ENCODE results near the gene FSTL5.

DNA sequence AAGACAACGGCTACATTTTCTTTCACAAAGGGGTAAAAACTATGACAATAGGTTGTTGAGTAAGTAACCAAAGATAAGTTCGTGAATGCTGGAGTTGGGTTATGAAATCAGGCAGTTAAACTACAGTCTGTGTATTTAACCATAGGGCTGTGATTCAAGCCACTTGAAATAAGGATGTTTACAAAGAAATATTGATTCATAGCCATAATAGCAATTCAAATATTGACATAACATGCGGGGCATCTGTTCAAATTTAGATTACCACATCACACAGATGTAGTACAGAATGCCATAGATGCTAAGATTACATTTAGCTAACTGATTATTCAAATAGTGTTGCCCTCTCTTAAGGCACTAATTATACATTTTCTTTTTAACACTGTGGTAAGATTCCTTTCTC is 364.1 kb downstream of the FSTL5 start:
- TF ChIP-seq EZH2phosphoT487 (IDR thresholded peaks at IDR 0.05; ENCODE audit: insufficient read depth, low read depth) (no peak), EZH2 (IDR thresholded peaks at IDR 0.05; ENCODE audit: insufficient read depth, poor library complexity, severe bottlenecking) (no peak)

All from GM23248 (cell line).